Neuron (in vitro differentiated cells): ENCODE results near the gene LEF1.

ENCODE experiments used
- H2AFZ ChIP-seq: one replicate; pipeline ENCODE4 v1.6.1; 2013; ENCODE audit warnings: low read depth, mild to moderate bottlenecking, inconsistent platforms, low read length, moderate library complexity
- H3K27me3 ChIP-seq: one replicate; pipeline ENCODE4 v1.6.1; 2013; ENCODE audit warnings: low read length; ENCODE audit not compliant: insufficient read depth
- H3K36me3 ChIP-seq: one replicate; pipeline ENCODE4 v1.6.1; 2013; ENCODE audit warnings: low read length; ENCODE audit not compliant: insufficient read depth
- H3K4me1 ChIP-seq: one replicate; pipeline ENCODE4 v1.6.1; 2013; ENCODE audit warnings: low read length; ENCODE audit not compliant: insufficient read depth
- H3K4me3 ChIP-seq: 2 replicates; pipeline ENCODE4 v1.5.1; 2013; ENCODE audit warnings: mild to moderate bottlenecking, low read length, moderate library complexity
- H3K9me3 ChIP-seq: one replicate; pipeline ENCODE4 v1.6.1; 2013; ENCODE audit warnings: low read length

The LEF1 gene

DNA sequence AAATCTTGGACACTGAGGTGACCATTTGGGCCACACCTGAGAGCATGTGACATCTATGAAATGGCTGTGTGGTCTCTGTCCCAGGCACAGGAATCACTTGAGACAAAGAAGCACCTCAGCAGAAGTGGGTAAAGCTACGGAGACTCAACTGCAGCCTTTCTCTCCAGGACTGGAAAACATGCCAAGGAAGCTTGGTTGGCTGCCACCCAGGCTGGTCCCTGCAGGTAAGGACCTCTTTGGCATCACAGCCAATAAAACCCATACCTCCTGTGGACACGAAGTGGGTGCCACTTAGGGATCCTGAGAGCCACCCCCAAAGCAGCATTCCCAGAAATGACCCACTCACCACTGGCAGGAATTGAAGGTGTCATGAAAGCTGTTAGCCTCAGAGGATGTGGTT is 74.6 kb downstream of the LEF1 start:
- Histone ChIP-seq H3K4me1 (peaks cover 2% of the 10 kb centered on the region), H3K9me3 (no peaks in the 10 kb centered on the region), H3K4me3 (no peak overlapping the region), H3K36me3 (no peaks in the 10 kb centered on the region), H2AFZ (no peak overlapping the region), H3K27me3 (no peaks in the 10 kb centered on the region)

DNA sequence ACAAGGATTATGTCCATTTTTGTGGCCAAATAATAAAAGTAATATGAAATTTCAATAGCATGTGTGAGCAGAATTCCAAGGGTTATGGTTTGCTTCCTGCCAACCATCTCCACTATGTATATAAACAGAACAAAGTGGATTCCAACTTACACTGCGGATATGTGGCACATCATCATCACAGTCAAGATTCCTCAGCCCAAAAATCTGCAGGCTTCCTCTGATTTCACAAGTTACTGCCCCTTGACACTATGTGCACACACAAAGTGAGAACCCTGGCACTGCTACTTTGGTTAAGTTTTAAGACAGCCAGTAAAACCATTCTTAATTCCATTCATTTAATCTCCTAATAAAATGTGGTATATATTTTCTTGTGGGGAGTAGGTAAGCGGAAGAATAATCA is 76.4 kb downstream of the LEF1 start:
- no peaks in the 10 kb centered on the region for H3K9me3 ChIP-seq
- no peaks in the 10 kb centered on the region for H3K36me3 ChIP-seq
- no peak overlapping the region for H2AFZ ChIP-seq
- no peaks in the 10 kb centered on the region for H3K27me3 ChIP-seq
- no peak overlapping the region for H3K4me3 ChIP-seq
- no peaks in the 10 kb centered on the region for H3K4me1 ChIP-seq

DNA sequence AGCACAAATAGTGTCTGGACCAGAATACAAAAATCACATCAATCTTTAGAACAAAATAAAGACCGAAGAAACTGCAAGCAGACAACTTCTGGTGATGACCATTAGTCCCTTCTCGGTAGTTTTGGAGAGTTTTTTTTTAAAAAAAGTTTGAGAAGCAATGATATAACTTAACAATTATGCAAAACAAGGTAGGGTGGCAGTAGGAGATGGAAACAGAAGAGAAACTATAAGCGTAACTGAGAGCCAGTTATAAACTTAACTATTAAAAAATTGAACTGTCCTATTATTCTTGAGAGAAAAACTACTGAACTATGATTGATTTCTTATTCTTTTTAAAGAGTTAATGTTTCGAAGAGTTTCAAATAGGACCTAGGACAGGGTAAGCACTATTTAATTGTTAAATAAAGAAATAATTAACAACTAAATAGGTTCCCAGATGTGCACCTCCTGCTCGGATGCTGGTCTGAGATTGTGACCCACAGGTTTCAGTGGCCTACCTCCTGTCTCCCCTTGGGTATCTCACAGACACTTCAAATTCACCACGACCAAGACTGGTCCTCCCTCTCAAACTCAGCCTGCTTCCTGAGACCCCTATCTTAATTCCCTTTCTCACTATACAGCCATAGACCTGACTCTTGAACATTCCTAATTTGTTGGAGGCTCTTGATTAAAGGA is 81.3 kb downstream of the LEF1 start:
- H3K9me3 ChIP-seq, result no peaks in the 10 kb centered on the region
- H3K4me3 ChIP-seq, result no peak overlapping the region
- no peaks in the 10 kb centered on the region for H3K27me3 ChIP-seq
- peaks cover under 1% of the 10 kb centered on the region for H3K36me3 ChIP-seq
- no peak overlapping the region for H2AFZ ChIP-seq
- H3K4me1 ChIP-seq, result no peaks in the 10 kb centered on the region

DNA sequence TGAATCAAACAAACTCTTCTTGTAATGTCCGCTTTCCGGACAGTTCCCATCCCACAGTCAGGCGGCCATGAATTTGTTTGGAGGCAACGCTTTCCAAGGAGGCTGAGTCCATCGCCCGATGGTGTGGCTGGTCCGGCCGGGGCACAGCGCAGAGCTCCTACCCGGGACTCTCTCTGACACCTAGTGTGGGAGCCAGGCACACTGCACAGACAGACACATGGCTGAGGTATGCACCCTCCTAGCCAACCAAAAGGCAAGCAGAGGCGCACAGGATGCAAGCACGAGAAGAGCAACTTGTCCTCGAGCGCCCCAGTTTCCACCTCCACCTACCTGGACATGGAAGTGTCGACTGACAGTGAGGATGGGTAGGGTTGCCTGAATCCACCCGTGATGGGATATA is 87.5 kb downstream of the LEF1 start:
- Histone ChIP-seq H3K36me3 (peaks cover 11% of the 10 kb centered on the region), H3K27me3 (no peaks in the 10 kb centered on the region), H2AFZ (no peak overlapping the region), H3K4me1 (no peaks in the 10 kb centered on the region), H3K9me3 (no peaks in the 10 kb centered on the region), H3K4me3 (no peak overlapping the region)

DNA sequence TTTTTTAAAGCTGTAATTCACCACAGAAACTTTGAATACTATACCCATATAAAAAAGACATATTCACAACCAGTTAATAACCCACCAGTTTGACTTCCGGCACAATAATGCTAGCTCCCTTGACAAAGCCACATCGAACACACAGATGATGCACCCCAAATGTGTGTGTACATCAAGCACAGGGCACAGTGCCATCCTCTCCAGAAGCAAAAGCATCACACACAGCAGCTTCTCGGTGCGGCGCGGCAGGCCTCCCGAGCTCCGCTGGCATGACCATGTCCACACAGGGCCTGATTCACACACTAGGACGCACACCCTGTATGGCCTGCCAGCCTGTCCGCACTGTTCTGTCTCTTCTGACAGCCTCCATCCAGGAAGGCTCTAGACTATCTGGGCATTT is 88.0 kb downstream of the LEF1 start:
- H3K4me3 ChIP-seq, result no peak overlapping the region
- H3K27me3 ChIP-seq, result no peaks in the 10 kb centered on the region
- H2AFZ ChIP-seq, result no peak overlapping the region

DNA sequence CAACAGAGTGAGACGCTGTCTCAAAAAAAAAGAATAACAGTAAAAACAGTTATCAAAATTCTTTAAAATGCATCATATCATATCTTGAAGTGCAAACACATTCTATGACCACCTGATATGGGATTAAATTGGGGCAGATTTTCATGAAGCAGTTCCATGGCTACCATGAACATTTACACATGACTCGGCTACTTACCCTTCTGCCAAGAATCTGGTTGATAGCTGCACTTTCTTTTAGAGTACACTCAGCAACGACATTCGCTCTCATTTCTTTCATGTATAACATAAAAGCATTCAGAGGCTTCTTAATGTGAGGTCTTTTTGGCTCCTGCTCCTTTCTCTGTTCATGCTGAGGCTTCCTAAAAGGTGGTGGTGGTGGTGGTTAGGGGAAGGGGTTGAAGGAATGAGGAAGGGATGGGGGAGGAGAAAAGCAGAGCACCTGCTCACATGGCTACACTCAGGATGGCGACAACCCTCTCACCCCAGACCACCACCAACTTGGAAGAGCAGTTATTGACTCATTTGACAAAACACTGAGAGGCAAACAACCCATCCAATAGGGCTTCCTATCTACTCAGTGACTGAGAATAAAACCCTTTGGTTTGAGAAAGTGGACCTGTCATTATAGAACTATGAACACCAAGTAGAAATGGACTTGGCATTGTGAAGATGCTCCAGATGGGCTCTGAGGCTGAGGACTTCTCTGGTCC is 90.6 kb downstream of the LEF1 start:
- H3K4me1 ChIP-seq, result no peaks in the 10 kb centered on the region
- no peak overlapping the region for H2AFZ ChIP-seq
- H3K27me3 ChIP-seq, result no peaks in the 10 kb centered on the region
- no peaks in the 10 kb centered on the region for H3K9me3 ChIP-seq
- no peak overlapping the region for H3K4me3 ChIP-seq
- peaks cover 11% of the 10 kb centered on the region for H3K36me3 ChIP-seq

More for the DNA sequence above, 88.0 kb downstream of the LEF1 start:
- Histone ChIP-seq H3K4me1 (no peaks in the 10 kb centered on the region), H3K36me3 (peaks cover 11% of the 10 kb centered on the region), H3K9me3 (no peaks in the 10 kb centered on the region)

DNA sequence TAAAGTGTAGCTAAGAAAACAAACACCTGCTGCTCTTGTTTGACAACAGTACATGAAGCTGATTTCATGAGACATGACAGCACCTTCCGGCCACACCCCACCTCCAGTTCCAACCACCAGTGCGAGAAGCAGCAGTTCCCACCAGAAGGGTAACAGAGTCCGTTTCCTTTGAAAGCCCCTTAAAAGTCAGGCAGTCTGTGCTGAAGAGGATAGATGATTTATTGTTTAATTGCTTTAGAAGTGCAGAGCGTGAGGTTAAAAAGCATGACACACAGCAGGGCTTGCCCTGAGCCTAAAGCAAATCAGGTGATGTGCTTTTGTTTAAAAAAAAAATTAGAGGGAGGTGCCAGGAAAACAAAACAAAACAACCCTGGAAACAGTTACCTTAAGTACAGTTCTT is 96.4 kb downstream of the LEF1 start:
- Histone ChIP-seq H2AFZ (no peak overlapping the region), H3K4me3 (no peak overlapping the region), H3K9me3 (no peaks in the 10 kb centered on the region), H3K4me1 (no peaks in the 10 kb centered on the region), H3K27me3 (no peaks in the 10 kb centered on the region), H3K36me3 (no peaks in the 10 kb centered on the region)

DNA sequence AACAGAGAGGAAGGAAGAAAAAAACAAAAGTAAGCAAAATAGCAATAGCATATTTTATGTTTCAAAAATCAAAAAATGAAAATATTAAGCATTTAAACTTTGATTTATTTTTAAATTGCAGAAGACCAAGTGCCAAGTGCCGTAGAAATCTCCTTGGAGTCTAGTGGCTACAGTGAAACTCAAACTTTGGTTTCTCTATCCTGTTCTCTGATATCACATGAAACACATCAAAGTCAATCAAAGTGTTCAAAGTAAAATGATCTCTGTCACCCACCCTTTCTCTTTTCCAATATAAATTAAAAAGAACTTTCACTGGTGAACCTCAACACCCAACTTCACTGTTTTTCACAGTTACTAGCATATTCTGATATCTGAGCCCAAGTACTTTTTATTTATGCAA is 98.0 kb downstream of the LEF1 start:
- Histone ChIP-seq H3K4me3 (no peak overlapping the region), H3K9me3 (no peaks in the 10 kb centered on the region), H3K36me3 (no peaks in the 10 kb centered on the region), H3K4me1 (no peaks in the 10 kb centered on the region), H3K27me3 (no peaks in the 10 kb centered on the region), H2AFZ (no peak overlapping the region)

DNA sequence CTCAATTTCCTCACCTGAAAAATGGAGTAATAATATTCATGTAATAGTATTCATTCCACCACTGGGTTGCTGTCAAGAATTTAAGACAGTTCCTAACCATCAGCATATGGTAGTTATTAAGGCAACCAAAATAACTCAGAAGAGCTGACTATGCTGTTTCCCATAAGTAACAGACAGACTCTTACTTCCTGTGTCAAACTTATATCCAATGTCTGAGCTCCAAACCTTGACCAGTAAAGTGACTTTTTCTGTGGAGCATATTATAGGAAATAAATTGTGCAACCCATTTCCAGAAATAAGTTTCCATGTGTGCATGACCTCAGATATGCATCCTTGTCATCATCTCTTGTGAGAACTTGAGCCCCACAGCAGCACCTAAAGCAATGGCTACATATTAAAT is 100.3 kb downstream of the LEF1 start:
- H3K27me3 ChIP-seq, result no peaks in the 10 kb centered on the region
- no peaks in the 10 kb centered on the region for H3K9me3 ChIP-seq
- H3K4me1 ChIP-seq, result no peaks in the 10 kb centered on the region
- no peak overlapping the region for H2AFZ ChIP-seq
- no peaks in the 10 kb centered on the region for H3K36me3 ChIP-seq
- H3K4me3 ChIP-seq, result no peak overlapping the region

DNA sequence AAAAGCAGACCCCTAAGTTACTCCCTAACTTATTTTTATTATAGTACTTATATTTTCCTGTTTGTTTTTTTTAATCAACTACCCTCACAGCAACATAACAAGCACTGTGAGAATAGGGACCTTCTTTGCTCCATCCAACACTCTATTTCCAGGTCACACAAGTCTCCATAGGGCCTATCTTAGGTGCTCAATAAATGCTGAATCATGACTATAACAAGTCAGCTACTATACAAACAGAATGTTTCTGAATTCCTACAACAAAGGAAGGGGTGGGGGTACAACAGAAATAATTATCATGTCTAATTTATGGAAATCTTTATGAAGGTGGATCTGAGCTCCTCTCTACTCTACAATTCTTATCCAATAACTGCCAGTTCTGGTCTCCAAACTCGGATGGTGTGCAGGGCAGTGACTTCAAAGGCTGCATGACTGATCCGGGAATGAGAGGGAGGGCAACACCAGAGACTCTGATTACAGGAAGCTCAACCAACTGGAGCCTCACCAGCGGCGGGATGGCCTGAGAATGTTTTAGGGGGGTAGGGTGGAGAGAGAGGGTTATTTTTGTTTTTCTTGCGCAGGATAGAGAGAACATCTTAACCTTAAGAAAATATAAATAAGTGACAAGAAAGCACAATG is 107.9 kb downstream of the LEF1 start:
- Histone ChIP-seq H3K4me3 (no peak overlapping the region), H2AFZ (no peak overlapping the region)

DNA sequence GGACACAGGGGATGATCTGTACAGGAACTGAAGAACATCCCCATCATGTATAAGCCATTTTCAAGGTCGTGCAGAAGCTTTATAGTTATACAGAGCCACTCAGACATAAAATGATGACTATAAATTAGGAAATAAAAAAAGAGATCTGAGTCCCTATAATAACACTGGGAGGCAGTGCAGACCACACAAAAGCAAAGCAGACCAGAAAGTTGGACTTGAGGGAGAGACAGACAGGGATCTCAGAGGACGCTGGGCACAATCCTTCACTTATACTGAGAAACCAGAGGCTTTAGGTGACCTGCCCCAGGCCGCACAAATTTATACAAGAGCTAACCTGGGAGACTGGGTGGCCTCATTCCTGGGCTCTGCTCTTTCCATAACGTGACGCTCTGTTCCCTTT is 108.6 kb downstream of the LEF1 start:
- Histone ChIP-seq H3K4me3 (no peak overlapping the region), H3K9me3 (no peaks in the 10 kb centered on the region), H3K4me1 (no peaks in the 10 kb centered on the region), H3K36me3 (peaks cover 3% of the 10 kb centered on the region), H2AFZ (no peak overlapping the region), H3K27me3 (no peaks in the 10 kb centered on the region)

More for the DNA sequence above, 107.9 kb downstream of the LEF1 start:
- Histone ChIP-seq H3K27me3 (no peaks in the 10 kb centered on the region), H3K4me1 (no peaks in the 10 kb centered on the region), H3K36me3 (peaks cover 3% of the 10 kb centered on the region), H3K9me3 (no peaks in the 10 kb centered on the region)

DNA sequence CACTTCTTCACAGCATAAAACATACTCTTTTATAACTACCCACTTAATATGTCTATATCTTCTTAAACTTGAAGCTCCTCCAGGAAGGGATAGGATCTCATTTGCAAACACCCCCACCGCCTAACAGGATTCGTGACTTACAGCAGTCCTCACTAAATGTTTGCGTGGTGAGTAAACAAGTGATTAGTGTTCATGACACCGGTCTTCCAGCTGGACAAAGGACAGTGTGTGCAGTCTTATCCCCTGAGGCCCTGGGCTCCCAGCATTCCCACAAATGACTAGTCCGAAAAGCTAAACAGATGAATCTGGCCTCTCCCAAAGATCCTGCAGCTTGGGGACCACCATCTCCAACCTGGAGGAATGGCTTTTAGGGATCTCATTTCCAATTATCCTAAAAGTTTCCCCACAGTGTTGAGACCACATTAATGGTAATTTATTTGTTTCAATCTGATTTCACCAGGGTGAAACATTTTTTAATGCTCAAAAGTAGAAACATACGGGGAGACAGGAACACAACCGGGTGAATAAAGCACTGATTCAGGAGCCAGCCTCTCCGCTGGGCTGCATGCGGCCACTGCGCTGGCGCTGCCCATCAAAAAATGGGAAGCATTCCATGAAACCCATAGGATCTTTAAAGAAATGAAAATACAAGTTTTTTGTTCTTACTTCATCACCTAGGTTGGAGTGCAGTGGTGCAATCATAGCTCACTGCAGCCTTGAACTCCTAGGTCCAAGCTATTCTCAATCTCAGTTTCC is 109.9 kb downstream of the LEF1 start:
- H3K4me1 ChIP-seq, result no peaks in the 10 kb centered on the region
- no peaks in the 10 kb centered on the region for H3K9me3 ChIP-seq
- H3K4me3 ChIP-seq, result no peak overlapping the region
- H3K36me3 ChIP-seq, result peaks cover 8% of the 10 kb centered on the region
- H3K27me3 ChIP-seq, result no peaks in the 10 kb centered on the region
- no peak overlapping the region for H2AFZ ChIP-seq

DNA sequence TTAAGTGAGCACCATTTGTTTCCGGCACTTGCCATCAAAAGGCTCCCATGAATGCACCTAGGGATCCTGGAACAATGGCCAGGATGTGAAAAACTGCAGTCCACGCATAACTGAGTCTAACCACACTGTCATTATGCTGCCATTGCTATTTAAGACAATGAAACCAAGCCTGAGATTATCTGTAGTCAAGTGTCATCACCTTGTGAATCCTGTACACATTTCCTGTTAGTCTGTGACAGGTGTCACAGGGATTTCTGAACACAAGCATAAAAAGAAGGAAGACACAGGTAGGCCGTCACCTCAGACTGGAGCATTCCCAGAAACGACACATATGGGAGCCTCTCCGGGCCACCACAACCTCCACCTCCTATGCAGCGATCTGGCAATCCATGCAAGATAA is 112.3 kb downstream of the LEF1 start:
- no peaks in the 10 kb centered on the region for H3K27me3 ChIP-seq
- peaks cover 6% of the 10 kb centered on the region for H3K36me3 ChIP-seq
- H2AFZ ChIP-seq, result no peak overlapping the region
- no peaks in the 10 kb centered on the region for H3K9me3 ChIP-seq
- no peak overlapping the region for H3K4me3 ChIP-seq
- no peaks in the 10 kb centered on the region for H3K4me1 ChIP-seq
